ENCODE measurements around the gene RNF111.

DNA sequence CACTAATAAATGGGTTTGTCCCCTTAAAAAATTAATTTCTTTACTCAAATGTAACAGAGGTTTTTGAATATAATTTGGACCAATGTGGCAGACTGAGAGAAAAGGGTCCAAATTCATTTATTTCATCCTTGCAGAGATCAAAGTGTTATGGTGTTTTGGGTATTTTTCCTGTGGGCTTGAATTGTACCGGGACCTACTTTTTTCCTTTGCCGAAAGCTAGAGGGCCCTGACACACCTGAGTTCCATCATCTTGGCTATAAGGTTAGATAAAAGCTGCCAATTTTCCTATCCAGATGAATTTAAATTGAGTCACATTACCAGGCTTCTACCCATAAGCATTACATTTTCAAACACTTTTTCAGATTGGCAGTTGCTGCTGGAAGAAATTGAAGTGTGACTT, 118.4 kb downstream of the RNF111 start:
- no peak for TF ChIP-seq POLR2AphosphoS5 (IDR thresholded peaks at IDR 0.05)
- TF ChIP-seq, protein P1, sequence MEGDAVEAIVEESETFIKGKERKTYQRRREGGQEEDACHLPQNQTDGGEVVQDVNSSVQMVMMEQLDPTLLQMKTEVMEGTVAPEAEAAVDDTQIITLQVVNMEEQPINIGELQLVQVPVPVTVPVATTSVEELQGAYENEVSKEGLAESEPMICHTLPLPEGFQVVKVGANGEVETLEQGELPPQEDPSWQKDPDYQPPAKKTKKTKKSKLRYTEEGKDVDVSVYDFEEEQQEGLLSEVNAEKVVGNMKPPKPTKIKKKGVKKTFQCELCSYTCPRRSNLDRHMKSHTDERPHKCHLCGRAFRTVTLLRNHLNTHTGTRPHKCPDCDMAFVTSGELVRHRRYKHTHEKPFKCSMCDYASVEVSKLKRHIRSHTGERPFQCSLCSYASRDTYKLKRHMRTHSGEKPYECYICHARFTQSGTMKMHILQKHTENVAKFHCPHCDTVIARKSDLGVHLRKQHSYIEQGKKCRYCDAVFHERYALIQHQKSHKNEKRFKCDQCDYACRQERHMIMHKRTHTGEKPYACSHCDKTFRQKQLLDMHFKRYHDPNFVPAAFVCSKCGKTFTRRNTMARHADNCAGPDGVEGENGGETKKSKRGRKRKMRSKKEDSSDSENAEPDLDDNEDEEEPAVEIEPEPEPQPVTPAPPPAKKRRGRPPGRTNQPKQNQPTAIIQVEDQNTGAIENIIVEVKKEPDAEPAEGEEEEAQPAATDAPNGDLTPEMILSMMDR (IDR thresholded peaks at IDR 0.05), result no peak
